Lower leg skin (tissue), 4 donors: ENCODE measurements around the gene BOK. TPM values are rescaled to one million over a fixed set of nuclear protein-coding genes. Genes with fewer than 3 reads are reported as not detected.
A peak's percentile ranks its signal among the peaks of the same experiment; 100 is the strongest.

Experiments used
- DNase-seq, 2 donors: peaks; one replicate each; pipeline ENCODE4 v3.0.0-alpha.2; 2019; ENCODE audit warnings: low spot score in 2 of 2
- H3K4me3 ChIP-seq: fragments of 200-600 bp; sonication (generic); 2 replicates; pipeline ENCODE4 v1.5.1; 2017; ENCODE audit warnings: mild to moderate bottlenecking, low read depth; ENCODE audit not compliant: poor library complexity, severe bottlenecking
- POLR2A ChIP-seq, 2 donors: fragments of 450-650 bp; IDR thresholded peaks; one replicate each; pipeline ENCODE4 v1.6.1; 2016 to 2017; ENCODE audit warnings: antibody characterized with exemption in 2 of 2, mild to moderate bottlenecking in 1 of 2, moderate library complexity in 1 of 2
- WGBS, 2 donors: methylation state at CpG; one replicate each; pipeline ENCODE4 v1.1.5; 2018; 5-methylcytosine and 5-hydroxymethylcytosine counted together
- intact Hi-C: fragments of 100-400 bp; cut with DNase I; formaldehyde crosslinking; loops from one replicate; pipeline ENCODE4 v1.15.0; 2023; ENCODE audit warnings: low total_unique reads
- total RNA-seq, 4 donors: library from RNA; depleted of rRNA; stranded (reverse); fragments of >200 nt; gene quantifications; one replicate each; pipeline ENCODE4 v1.1.0, GENCODE V29; 2016
- TF ChIP-seq, protein P1 (sequence below), 3 donors: fragments of 450-650 bp; IDR thresholded peaks; one replicate each; pipeline ENCODE4 v1.5.1; 2016; ENCODE audit warnings: antibody characterized with exemption in 3 of 3, mild to moderate bottlenecking in 3 of 3, moderate library complexity in 2 of 3

BOK gene
- total RNA-seq, 4 donors from 2014 or later = 44.2 to 59.9 (median 54.7) TPM

DNA sequence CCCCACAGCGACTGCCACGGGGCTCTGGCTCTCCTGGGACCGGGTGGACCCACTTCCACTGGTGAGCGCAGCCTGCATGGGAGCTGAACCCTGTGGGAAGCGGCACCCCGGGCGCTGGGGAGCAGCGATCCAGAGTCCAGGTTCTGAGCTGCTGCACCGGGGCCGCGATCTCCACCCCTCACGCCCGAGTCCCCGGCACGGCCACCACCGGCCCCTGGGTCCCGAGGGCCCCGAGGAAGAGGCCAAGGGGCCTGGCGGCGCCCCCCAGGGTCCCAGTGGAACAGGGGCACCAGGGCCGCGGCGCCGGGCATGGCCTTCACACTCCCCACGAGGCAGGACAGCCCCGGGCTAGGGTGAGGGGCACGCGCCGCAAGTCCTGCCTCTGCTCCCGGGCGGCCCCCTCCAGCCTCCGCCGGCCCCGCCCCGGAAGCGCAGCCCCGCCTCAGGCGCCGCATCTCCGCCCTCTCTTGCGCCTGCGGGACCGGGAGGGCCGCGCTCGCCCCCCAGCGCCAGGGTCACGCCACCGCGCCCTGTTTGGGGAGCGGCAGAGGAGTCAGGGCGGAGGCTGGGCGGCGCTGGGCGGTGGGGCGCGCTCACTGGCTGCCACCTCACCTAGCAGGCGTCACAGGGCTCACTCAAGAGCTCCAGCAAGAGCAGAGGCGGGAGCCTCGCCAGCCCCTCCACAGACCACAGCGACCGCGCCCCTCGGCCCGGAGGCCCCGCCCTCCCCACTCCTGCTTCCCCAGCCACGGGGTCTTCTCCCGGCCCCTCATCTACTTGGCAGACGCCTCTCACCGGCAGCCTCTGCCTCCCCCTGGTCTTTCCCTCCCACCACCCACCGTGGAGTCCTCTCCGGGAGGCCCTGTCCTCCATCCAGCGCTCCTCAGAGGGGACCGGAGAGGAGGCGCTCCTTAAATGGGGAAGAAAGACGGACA, 51.6 kb downstream of the BOK start:
- intact Hi-C loops = no loop called here
- TF ChIP-seq, protein P1, sequence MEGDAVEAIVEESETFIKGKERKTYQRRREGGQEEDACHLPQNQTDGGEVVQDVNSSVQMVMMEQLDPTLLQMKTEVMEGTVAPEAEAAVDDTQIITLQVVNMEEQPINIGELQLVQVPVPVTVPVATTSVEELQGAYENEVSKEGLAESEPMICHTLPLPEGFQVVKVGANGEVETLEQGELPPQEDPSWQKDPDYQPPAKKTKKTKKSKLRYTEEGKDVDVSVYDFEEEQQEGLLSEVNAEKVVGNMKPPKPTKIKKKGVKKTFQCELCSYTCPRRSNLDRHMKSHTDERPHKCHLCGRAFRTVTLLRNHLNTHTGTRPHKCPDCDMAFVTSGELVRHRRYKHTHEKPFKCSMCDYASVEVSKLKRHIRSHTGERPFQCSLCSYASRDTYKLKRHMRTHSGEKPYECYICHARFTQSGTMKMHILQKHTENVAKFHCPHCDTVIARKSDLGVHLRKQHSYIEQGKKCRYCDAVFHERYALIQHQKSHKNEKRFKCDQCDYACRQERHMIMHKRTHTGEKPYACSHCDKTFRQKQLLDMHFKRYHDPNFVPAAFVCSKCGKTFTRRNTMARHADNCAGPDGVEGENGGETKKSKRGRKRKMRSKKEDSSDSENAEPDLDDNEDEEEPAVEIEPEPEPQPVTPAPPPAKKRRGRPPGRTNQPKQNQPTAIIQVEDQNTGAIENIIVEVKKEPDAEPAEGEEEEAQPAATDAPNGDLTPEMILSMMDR (IDR thresholded peaks at IDR 0.05) = no peak
- TF ChIP-seq POLR2A (IDR thresholded peaks at IDR 0.05) = no peak
- DNase-seq = peak; percentile 67 to 96
- 16 to 20% methylated on average over 28 to 37 of the region's 76 CpGs for WGBS, 2 donors
- H3K4me3 ChIP-seq = peak overlapping the region; percentile 15

DNA sequence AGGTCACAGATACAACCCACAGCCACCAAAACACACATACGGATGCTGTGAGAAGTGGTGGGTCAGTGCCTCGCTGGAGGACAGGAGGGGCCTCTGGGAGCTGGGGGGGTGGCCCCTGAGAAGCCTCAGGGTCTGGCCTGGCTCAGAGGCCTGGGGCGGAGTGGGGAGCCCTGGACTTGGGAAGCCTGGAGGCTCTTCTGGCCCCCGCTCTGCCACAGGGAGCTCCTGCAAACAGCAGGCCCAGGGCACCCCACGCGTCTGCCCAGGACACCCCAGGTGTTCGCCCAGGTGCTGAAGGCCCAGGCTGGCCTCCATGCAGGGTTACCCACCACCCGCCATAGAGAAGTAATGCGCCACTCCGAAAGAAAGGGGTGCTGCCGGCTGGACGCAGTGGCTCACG, 52.5 kb downstream of the BOK start:
- TF ChIP-seq, protein P1 (IDR thresholded peaks at IDR 0.05) = no peak
- no peak for TF ChIP-seq POLR2A (IDR thresholded peaks at IDR 0.05)
- no peak for DNase-seq
- H3K4me3 ChIP-seq = no peak overlapping the region
- intact Hi-C loops = no loop called here
- WGBS, 2 donors = 95 to 98% methylated on average over 13 of the region's 13 CpGs

DNA sequence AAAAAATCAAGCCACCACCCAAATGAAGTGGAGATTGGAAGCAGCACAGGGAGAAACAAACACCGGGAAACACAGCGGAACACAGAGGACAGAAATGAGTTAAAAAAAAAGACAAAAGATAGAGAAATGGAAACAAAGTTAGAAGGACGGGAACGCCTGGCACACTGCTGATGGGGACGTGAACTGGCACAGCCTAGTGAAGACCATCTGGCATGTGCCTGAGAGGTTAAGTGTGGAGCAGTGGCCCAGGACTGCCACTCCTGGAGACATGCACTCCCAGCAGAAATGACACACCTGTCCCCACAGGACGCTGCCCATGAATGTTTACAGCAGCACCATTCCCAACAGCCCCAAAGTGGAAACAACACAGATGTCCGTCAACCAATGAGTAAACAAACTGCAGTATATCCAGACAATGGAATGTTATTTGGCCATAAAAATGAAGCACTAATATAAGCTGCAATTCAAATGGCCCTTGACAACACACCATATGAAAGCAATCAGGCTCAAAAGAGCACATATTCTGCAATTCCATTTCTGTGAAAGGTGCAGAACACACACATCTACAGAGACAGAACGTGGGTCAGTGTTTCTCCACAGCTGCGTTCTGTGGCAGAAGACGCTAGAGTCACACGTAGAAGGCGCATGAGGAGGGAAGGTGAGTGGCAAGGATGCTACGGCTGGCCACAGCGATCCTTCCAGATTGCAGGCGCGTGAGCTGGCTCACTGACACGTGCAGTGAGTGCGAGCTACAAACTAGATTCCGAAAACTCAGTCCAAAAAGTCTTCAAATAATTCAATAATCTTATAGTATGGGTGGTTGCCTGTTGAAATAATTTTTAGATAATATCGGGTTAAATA, 53.8 kb downstream of the BOK start:
- no peak for DNase-seq
- H3K4me3 ChIP-seq = no peak overlapping the region
- TF ChIP-seq, protein P1 (IDR thresholded peaks at IDR 0.05) = no peak
- TF ChIP-seq POLR2A (IDR thresholded peaks at IDR 0.05) = no peak
- 76 to 84% methylated on average over 20 of the region's 20 CpGs for WGBS, 2 donors
- intact Hi-C loops = no loop called here

DNA sequence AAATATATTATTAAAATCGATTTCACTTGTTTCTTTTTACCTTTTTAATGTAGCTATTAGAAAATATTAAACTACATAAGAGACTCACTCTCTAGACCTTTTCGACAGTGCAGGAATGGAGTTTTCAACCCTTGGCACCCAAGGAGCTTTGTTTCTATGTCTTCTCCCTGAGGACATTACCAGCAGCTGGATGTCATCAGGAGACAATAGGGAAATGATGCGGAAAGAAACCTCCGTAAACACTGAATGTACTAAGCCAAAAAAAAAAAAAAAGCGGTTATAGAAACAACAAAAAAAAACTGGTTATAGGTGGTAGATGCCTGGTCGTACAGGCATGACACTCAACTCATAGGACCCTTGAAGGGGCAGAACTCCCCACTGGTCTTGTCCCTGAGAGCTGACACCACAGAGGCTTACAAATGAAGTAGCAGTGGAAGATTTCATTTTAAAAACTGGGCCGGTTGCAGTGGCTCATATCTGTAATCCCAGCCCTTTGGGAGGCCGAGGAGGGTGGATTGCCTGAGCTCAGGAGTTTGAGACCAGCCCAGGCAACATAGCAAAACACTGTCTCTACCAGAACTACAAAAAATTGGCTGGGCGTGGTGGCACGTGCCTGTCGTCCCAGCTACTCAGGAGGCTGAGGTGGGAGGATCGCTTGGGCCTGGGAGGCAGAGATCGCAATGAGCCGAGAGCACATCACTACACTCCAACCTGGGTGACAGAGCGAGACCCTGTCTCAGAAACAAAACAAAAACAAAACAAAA, 54.7 kb downstream of the BOK start:
- no peak for TF ChIP-seq POLR2A (IDR thresholded peaks at IDR 0.05)
- TF ChIP-seq, protein P1 (IDR thresholded peaks at IDR 0.05) = no peak
- H3K4me3 ChIP-seq = no peak overlapping the region
- no peak for DNase-seq
- 70% methylated on average over 15 of the region's 15 CpGs for WGBS, 2 donors
- intact Hi-C loops = no loop called here

DNA sequence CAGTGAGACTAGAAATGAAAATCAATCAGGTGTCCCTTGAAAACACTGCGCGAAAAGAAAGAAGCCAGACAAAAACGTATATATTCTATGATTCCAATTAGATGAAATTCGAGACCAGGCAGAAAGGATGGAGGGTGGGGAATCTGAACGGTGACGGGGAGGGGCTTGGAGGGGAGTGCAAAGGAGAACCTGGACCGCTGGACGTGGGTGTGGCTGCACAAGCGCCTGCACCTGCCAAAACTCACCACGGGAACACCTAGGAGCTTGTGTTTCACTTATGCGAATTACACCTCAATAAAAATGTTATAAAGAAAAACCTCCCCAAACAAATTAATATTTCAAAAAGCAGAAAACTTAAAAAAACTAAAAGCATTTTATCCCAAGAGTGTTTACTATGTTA, 56.5 kb downstream of the BOK start:
- intact Hi-C loops = no loop called here
- TF ChIP-seq, protein P1 (IDR thresholded peaks at IDR 0.05) = no peak
- TF ChIP-seq POLR2A (IDR thresholded peaks at IDR 0.05) = no peak
- no peak overlapping the region for H3K4me3 ChIP-seq
- 75% methylated on average over 11 of the region's 11 CpGs for WGBS, 2 donors
- DNase-seq = no peak
